Endometrial microvascular endothelial cells (primary cell): ENCODE measurements around the gene ASPHD2. TPM values are rescaled to one million over a fixed set of nuclear protein-coding genes. Genes with fewer than 3 reads are reported as not detected.

Experiments used
- in situ Hi-C: cut with HindIII; loops from 2 replicates; pipeline ENCODE4 v1.10.0; 2017; ENCODE audit warnings: low sequenced_read_pairs, low pct_unique_long_range_greater_than_20kb; ENCODE audit errors: inconsistent ontology term
- total RNA-seq: library from RNA; depleted of rRNA; stranded (reverse); fragments of >200 nt; gene quantifications from one replicate; pipeline ENCODE4 v1.2.3, GENCODE V29; 2015; ENCODE audit errors: inconsistent ontology term

The ASPHD2 gene
- total RNA-seq, 1 donor from 2014 or later = 1.1 TPM

GRCh38 chr22:26442086-26442756 lies 13.2 kb downstream of the ASPHD2 start:
- in situ Hi-C loops = no loop called here

GRCh38 chr22:26443901-26444690 lies 15.0 kb downstream of the ASPHD2 start:
- in situ Hi-C loops = no loop called here

- in situ Hi-C loops = no loop called here
Observed at GRCh38 chr22:26444777-26445176, 15.7 kb downstream of the ASPHD2 start.

GRCh38 chr22:26445577-26446275 lies 16.7 kb downstream of the ASPHD2 start:
- in situ Hi-C loops = no loop called here

GRCh38 chr22:26446808-26447515 lies 17.9 kb downstream of the ASPHD2 start:
- in situ Hi-C loops = no loop called here

- in situ Hi-C loops = no loop called here
Observed at GRCh38 chr22:26447584-26448329, 18.7 kb downstream of the ASPHD2 start.

- in situ Hi-C loops = no loop called here
Observed at GRCh38 chr22:26448334-26448733, 19.3 kb downstream of the ASPHD2 start.

- in situ Hi-C loops = no loop called here
Observed at GRCh38 chr22:26448941-26449340, 19.9 kb downstream of the ASPHD2 start.

- in situ Hi-C loops = no loop called here
Observed at GRCh38 chr22:26450453-26451185, 21.6 kb downstream of the ASPHD2 start.

GRCh38 chr22:26452236-26453016 lies 23.4 kb downstream of the ASPHD2 start:
- in situ Hi-C loops = no loop called here

GRCh38 chr22:26453216-26453615 lies 24.2 kb downstream of the ASPHD2 start:
- in situ Hi-C loops = no loop called here

GRCh38 chr22:26453812-26454500 lies 24.9 kb downstream of the ASPHD2 start:
- in situ Hi-C loops = no loop called here

GRCh38 chr22:26457661-26458272 lies 28.7 kb downstream of the ASPHD2 start:
- in situ Hi-C loops = no loop called here

- in situ Hi-C loops = no loop called here
Observed at GRCh38 chr22:26460202-26460601, 31.1 kb downstream of the ASPHD2 start.

GRCh38 chr22:26461188-26461810 lies 32.2 kb downstream of the ASPHD2 start:
- in situ Hi-C loops = no loop called here

- in situ Hi-C loops = no loop called here
Observed at GRCh38 chr22:26462051-26462450, 33.0 kb downstream of the ASPHD2 start.
